Stimulated activated CD4-positive, alpha-beta T cell treated with anti-CD3 and anti-CD28 coated beads, Interleukin-2, amount 100 ng/mL, for 24 hours (primary cell): Measurements from ENCODE around the gene GRIK3.

Source experiments
- DNase-seq, 2 donors: peaks; one replicate each; pipeline ENCODE4 v3.0.0-alpha.2; 2020

GRIK3 gene

GRCh38 chr1:36814083-36814482, 220.2 kb downstream of the GRIK3 start:
- DNase-seq = no peak

DNA sequence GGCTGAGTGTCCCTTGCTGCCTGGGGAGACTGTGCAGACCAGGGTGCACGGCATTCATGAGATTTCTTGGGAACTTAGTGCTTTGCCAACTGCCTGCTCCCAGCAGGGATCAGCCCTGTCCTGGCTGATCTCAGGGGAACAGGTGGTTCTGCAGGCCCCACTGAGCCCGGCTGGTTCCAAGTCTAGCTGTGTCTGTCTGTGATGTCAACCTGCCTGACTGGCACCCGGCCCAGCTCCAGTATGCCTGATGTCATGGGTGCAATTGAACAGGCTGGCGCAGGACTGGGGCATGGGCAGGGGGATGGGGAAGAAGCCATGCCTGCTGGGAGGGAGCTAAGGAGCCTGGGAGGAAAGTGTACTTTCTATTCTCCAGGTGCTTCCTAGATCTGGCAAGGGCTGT, 227.1 kb downstream of the GRIK3 start:
- DNase-seq = no peak

GRCh38 chr1:36805979-36806640, 228.2 kb downstream of the GRIK3 start:
- DNase-seq = no peak

DNA sequence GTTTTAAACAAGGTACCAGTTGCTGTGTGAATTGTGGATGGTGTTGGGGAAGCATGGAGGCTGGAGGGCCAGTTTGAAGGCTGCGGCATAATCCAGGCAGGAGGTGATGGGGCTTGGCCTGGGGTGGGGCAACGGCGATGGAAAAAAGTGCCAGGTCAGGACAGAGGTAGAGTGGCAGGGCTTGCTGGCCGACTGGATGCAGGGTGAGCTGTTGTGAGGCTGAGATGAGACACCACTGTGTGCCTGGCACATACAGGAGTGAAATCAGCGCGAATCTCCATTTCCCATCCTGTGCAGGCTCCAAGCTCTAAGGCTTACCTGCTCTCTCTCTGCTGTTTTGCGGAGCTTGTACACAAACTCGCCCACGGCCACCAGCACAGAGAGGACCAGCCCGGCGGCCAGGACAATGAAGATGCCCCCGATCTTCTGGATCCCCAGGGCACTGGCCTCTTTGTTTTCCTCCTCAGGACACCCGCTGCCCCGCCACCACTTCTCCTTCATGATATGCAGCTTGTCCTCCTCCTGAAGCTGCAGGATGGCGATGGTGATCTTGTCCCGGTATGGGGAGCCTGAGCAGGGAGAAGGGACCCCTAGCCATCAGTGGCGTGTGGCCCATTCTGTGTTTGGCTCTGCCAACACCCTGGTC, 229.5 kb downstream of the GRIK3 start:
- no peak for DNase-seq

GRCh38 chr1:36803868-36804570, 230.3 kb downstream of the GRIK3 start:
- DNase-seq = no peak

- DNase-seq = no peak
These were observed 232.3 kb downstream of the GRIK3 start for GRCh38 chr1:36802018-36802417.

GRCh38 chr1:36797761-36798160, 236.6 kb downstream of the GRIK3 start:
- no peak for DNase-seq

DNA sequence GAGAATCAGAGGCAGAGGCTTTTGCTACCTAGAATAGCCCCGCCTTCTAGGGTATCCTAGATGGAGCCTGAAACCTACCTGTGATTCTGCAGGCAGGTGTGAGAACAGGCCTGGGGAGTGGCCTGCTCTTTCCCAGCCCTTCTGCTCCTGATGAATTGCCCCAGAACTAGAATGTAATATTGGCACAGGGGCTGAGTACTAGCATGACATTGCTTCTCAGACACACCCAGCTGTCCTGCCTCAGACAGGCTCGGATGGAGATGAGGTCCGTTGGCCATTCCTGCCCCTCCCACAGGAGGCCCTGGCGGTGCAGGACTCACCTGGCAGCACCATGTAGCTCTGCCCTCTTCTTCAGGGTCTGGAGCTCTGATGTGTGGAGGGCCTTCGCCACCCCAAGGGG, 237.6 kb downstream of the GRIK3 start:
- DNase-seq = no peak

GRCh38 chr1:36796106-36796590, 238.2 kb downstream of the GRIK3 start:
- DNase-seq = no peak

DNA sequence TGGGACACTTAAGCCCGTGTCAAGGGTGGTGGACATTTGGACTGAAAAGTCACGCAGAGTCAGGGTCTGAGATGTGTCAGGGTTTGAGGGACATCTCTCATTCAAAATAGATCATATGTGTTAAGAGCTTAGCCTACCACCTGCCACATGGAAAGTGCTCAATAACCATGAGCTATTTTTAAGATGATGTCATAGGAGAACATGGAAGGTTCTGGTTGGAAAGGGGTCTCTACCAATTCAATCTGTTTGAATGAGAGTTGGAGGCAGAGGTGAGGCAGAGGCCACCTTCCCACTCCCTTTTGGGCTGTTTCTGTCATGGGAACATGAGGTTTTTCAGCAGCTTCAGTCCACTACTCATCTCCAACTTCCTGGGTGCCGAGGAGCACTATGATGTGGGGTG, 239.9 kb downstream of the GRIK3 start:
- DNase-seq = no peak

- no peak for DNase-seq
These were observed 240.9 kb downstream of the GRIK3 start for GRCh38 chr1:36793452-36793851.

GRCh38 chr1:36792292-36792691, 242.0 kb downstream of the GRIK3 start:
- no peak for DNase-seq

GRCh38 chr1:36790191-36790590, 244.1 kb downstream of the GRIK3 start:
- DNase-seq = no peak

GRCh38 chr1:36789535-36789934, 244.8 kb downstream of the GRIK3 start:
- DNase-seq = no peak

GRCh38 chr1:36787312-36787913, 246.9 kb downstream of the GRIK3 start:
- DNase-seq = no peak

- DNase-seq = no peak
These were observed 247.9 kb downstream of the GRIK3 start for GRCh38 chr1:36786425-36786824.

DNA sequence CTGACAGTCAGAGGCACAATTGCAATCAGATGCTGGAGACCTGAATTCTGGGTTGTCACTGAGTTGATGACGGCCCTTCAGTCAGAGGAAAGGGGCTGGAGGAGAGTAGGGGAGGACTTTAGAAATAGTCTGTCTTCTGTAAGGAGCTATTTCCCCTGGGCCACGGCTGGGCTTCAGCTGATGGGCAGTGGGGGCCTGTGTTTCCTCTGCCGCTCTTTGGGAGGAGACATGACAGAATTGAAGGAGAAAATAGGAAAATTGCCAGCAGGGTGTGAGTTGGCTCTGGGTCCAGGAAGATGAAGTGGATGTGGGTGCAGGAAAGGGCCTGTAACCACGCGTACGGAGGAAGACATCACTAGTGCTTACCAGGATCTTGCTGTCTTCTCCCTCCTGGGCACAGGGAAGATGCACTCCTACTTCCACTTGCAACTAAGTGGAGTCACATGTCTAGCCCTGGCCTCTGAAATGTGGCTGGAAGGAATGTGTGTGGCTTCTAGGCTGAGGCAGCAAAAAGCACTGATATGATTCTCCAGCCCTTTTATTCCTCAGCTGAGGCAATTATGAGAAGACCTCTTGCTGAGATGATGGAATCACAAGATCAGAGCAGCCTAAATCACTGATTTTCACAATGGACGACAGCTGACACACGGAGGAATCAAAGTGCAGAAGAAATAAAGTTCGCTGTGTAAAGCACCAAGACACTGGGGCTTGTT, 250.0 kb downstream of the GRIK3 start:
- DNase-seq = no peak

DNA sequence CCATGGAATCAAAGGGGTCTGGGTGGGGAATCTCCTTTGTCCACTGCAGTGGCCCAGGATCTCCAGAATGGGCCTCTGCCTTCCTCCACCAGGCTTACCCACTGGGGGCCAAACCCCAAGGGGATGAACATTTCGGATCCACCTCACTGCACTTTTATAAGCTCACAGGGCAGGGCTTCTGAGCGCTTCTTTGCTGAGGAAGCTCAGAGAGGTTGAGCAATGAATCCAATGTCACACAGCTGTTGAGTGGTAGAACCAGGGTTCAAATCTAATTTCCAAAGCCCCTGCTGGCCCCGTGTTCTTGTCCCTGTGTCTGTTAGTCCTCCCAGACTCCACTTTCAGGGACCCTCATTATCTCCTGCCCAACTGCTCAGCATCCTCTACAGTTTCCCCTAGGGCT, 250.8 kb downstream of the GRIK3 start:
- DNase-seq = no peak

DNA sequence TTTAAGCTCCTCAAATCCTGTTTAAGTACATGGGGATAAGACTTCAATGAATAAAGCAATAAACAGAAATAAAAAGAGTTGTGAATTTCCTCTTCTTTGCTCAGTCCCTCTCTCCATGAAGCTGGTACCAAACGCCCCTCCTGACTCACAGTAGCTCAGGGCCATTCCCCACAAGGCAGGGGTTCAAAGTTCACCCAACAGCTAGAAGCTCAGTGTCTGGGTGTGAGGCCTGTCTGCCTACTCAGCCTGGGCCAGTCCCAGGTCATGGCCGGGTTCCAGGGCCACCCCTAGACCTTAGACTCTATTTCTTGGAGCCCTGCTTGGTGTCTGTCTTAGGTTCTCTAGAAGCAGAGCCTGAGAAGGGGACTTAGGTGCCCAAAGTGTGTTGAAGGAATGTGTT, 251.5 kb downstream of the GRIK3 start:
- DNase-seq = no peak

DNA sequence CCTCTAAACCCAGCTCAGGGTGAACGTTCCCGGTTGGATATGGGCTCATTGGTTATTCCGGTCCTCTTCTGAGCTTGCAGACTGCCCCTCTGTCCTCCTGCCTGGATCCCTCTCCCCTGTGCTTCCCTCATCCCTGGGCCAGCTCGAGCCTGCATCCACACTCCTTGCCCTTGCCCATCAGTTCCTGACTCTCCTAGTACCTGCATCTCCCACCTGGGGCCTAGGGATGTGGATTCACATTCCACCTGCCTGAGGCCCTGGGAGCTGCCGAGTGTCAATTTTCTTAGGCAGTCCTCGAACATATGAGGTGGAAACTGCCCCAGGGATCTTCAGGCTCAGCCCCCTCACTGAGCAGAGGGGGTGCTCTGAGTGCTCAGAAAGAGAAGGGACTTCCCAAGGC, 252.2 kb downstream of the GRIK3 start:
- DNase-seq = no peak

DNA sequence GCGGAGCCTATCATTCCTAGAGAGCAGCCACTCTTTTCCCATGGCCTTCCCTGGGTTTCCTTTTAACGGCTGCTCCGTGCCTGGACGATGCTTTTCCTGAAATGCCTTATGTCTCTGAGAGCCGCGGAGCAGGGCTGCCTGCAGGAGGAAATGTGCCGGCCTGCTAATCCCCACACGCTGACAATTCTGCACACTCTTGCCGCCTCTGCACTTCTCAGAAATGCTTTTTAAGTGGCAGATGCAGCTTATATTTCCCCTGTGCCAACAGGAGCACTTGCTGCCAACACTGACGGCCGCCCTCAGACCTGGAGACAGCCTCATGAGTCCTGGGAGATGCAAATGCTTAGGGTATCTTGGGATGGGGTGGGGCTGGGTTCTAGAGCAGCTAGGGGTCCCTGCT, 253.2 kb downstream of the GRIK3 start:
- no peak for DNase-seq

DNA sequence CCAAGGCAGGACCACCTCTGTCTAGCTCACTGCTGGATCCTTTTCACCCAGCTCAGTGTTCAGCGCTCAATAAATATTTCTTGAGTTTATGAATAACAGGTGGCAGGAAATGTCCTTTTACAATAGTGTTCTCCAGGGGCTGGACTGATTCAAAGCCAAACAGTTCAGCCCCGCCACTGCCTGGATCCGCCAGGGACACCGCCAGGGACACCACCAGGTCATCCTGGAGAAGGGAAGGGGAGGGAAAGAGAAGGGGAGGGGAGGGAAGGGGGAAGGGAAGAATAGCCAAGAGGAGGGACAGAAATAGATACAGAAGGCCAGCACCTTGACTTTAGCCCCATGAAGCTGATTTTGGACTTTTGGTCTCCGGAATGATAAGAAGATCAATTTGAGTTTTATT, 255.6 kb downstream of the GRIK3 start:
- no peak for DNase-seq
